Activated CD8-positive, alpha-beta T cell treated with anti-CD3 and anti-CD28 coated beads for 36 hours (primary cell): ENCODE measurements around the gene PTBP3. TPM values are rescaled to one million over a fixed set of nuclear protein-coding genes. Genes with fewer than 3 reads are reported as not detected.

Experiments
- ATAC-seq: fragments of 200-7000 bp; cut with Tn5 transposase; one replicate; pipeline ENCODE4 v1.10.0; 2021; ENCODE audit warnings: mild to moderate bottlenecking, moderate library complexity
- CTCF ChIA-PET: fragments of 350-600 bp; sonication (Branson Sonifier 250); formaldehyde crosslinking; loops from one replicate; lab custom pipeline; 2021; ENCODE audit warnings: antibody characterized with exemption; lab: Charles Lee
- POLR2A ChIA-PET: fragments of 350-600 bp; sonication (Branson Sonifier 250); formaldehyde crosslinking; loops from one replicate; lab custom pipeline; 2021; ENCODE audit warnings: antibody characterized with exemption; lab: Charles Lee
- DNase-seq: peaks from one replicate; pipeline ENCODE4 v3.0.0-alpha.2; 2020
- H3K27ac Mint-ChIP-seq: one replicate; pipeline ENCODE4 v1.8.0; 2021; ENCODE audit warnings: mild to moderate bottlenecking, mixed read lengths
- H3K27me3 Mint-ChIP-seq: one replicate; pipeline ENCODE4 v1.8.0; 2021; ENCODE audit warnings: mixed read lengths
- H3K36me3 Mint-ChIP-seq: one replicate; pipeline ENCODE4 v1.8.0; 2021; ENCODE audit warnings: low read depth, mixed read lengths
- H3K4me1 Mint-ChIP-seq: one replicate; pipeline ENCODE4 v1.8.0; 2021; ENCODE audit warnings: low read depth, mixed read lengths
- H3K4me3 Mint-ChIP-seq: one replicate; pipeline ENCODE4 v1.8.0; 2021; ENCODE audit warnings: mild to moderate bottlenecking, moderate library complexity, mixed read lengths
- H3K9me3 Mint-ChIP-seq: one replicate; pipeline ENCODE4 v1.8.0; 2021; ENCODE audit warnings: mixed read lengths
- CTCF ChIP-seq: fragments of 200-600 bp; IDR thresholded peaks from one replicate; pipeline ENCODE4 v1.8.0; 2022; ENCODE audit warnings: antibody characterized with exemption, mild to moderate bottlenecking
- intact Hi-C: fragments of 100-400 bp; cut with micrococcal nuclease; formaldehyde crosslinking; loops from one replicate; pipeline ENCODE4 v1.10.0; 2022
- total RNA-seq, 2 experiments: library from RNA; stranded (reverse); gene quantifications; one replicate each; pipeline ENCODE4 v1.2.3, GENCODE V29; 2021

PTBP3 gene
- total RNA-seq, 2 experiments from 2014 or later = 108 to 120 TPM

DNA sequence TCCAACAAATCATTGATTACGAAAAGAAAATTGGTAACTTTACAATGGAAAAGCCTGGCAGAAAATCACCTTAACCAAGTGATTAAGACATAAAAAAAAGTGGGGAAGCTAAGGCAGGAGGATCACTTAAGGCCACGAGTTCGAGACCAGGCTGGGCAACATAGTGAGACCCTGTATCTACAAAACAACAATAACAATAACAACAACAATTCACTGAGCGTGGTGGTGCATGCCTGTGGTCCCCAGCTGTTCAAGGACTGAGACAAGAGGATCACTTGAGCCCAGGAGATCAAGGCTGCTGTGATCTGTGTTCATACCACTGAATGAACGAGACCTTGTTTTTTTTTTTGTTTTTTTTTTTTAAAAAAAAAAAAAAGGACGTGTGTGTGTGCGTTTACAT is 21.3 kb downstream of the PTBP3 start:
- TF ChIP-seq CTCF = no peak
- DNase-seq = no peak
- ATAC-seq = no peak
- Mint-ChIP-seq H3K27me3 (no peaks in the 10 kb centered on the region), H3K4me3 (no peak overlapping the region), H3K9me3 (no peaks in the 10 kb centered on the region), H3K27ac (no peak overlapping the region), H3K36me3 (peaks cover 17% of the 10 kb centered on the region), H3K4me1 (peaks cover 61% of the 10 kb centered on the region)
- CTCF ChIA-PET = no interaction called here
- intact Hi-C loops = loop anchor here (10.0 kb wide), 1 partner anchor 67 kb away; no protein-coding TSS in a partner anchor
- POLR2A ChIA-PET = no interaction called here

DNA sequence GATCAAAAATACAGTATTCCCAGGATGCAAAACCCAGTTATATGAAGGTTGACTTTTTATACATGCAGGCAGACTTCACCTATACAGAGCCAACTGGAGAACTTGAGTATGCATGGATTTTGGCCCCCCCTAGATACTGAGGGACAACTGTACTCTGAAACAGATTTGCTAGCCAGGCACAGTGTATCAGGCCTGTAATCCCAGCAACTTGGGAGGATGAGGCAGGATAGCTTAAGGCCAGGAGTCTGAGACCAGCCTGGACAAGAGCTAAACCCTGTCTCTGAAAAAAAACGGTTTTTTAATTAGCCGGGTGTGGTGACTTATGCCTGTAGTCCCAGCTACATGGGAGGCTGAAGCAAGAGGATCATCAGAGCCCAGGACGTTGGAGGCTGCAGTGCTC is 21.9 kb downstream of the PTBP3 start:
- no peak for TF ChIP-seq CTCF
- H3K36me3 Mint-ChIP-seq = peaks cover 12% of the 10 kb centered on the region
- ATAC-seq (no peak), DNase-seq (no peak)
- no peak overlapping the region for H3K4me3 Mint-ChIP-seq
- no peak overlapping the region for H3K27ac Mint-ChIP-seq
- H3K9me3 Mint-ChIP-seq = no peaks in the 10 kb centered on the region
- H3K27me3 Mint-ChIP-seq = no peaks in the 10 kb centered on the region
- CTCF ChIA-PET = no interaction called here
- POLR2A ChIA-PET = no interaction called here
- intact Hi-C loops = loop anchor here (10.0 kb wide), 1 partner anchor 67 kb away; no protein-coding TSS in a partner anchor
- H3K4me1 Mint-ChIP-seq = peaks cover 55% of the 10 kb centered on the region

DNA sequence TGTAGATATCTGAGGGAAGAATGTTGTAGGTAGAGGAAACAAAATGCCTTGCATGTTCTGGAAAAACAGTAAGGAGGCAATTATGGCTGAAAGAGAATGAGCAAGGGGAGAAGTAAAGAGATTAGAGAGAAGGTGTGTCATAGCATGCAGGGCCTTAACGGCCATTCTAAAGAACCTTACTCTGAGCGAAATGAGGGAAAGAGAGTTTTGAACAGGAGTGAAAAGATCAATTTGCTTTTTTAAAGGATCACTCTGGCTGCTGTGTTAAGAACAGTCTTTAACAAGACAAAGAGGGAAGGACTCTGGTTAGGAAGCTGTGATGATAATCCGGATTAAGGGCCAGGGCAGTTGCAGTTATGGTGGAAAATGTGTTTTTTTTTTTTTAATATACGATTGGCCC is 22.6 kb downstream of the PTBP3 start:
- H3K4me3 Mint-ChIP-seq = no peak overlapping the region
- intact Hi-C loops = loop anchor here (10.0 kb wide), 1 partner anchor 66 kb away; no protein-coding TSS in a partner anchor
- no peak for TF ChIP-seq CTCF
- H3K4me1 Mint-ChIP-seq = peaks cover 48% of the 10 kb centered on the region
- POLR2A ChIA-PET = no interaction called here
- no peak for DNase-seq
- H3K27ac Mint-ChIP-seq = no peak overlapping the region
- peaks cover 5% of the 10 kb centered on the region for H3K36me3 Mint-ChIP-seq
- H3K27me3 Mint-ChIP-seq = no peaks in the 10 kb centered on the region
- H3K9me3 Mint-ChIP-seq = no peaks in the 10 kb centered on the region
- CTCF ChIA-PET = interaction anchor here (0.9 kb wide), 1 partner anchor 51 kb away, joined by 3 read pairs; no protein-coding TSS in a partner anchor
- no peak for ATAC-seq

DNA sequence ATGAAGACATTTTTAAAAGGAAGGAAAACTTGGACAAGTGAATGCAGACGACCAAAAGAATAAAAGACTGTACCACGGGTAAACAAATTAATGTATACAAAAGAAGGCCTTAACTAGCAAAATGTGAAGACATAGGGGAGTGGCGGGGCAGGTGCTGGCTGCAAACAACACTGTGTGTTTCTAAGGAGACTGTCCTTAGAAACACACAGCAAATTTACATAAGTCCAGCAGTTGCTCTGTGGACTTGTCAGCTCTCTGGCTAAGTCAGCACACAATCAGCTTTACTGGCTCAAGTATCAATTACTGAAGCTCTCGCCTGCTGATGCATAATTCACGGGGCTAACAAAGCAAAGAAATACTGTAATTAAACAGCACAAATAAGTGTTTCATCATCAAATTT is 24.8 kb downstream of the PTBP3 start:
- ATAC-seq = no peak
- CTCF ChIA-PET = no interaction called here
- TF ChIP-seq CTCF = no peak
- Mint-ChIP-seq H3K4me3 (no peak overlapping the region), H3K9me3 (no peaks in the 10 kb centered on the region), H3K27ac (no peak overlapping the region), H3K4me1 (peaks cover 35% of the 10 kb centered on the region), H3K36me3 (peaks cover 3% of the 10 kb centered on the region), H3K27me3 (no peaks in the 10 kb centered on the region)
- no peak for DNase-seq
- POLR2A ChIA-PET = no interaction called here
- intact Hi-C loops = no loop called here

GRCh38 chr9:112301420-112301819 is 32.0 kb downstream of the PTBP3 start:
- H3K4me3 Mint-ChIP-seq = no peak overlapping the region
- TF ChIP-seq CTCF = no peak
- ATAC-seq = peak; percentile 61
- CTCF ChIA-PET = interaction anchor here (0.9 kb wide), 1 partner anchor 24 kb away, joined by 3 read pairs; no protein-coding TSS in a partner anchor
- H3K9me3 Mint-ChIP-seq = no peaks in the 10 kb centered on the region
- no peak for DNase-seq
- no peaks in the 10 kb centered on the region for H3K27me3 Mint-ChIP-seq
- intact Hi-C loops = no loop called here
- peak overlapping the region; percentile 63 for H3K27ac Mint-ChIP-seq
- peaks cover 47% of the 10 kb centered on the region for H3K4me1 Mint-ChIP-seq
- POLR2A ChIA-PET = interaction anchor here (0.6 kb wide), 1 partner anchor 17 kb away, joined by 3 read pairs; no protein-coding TSS in a partner anchor
- peaks cover 9% of the 10 kb centered on the region for H3K36me3 Mint-ChIP-seq
